Upper lobe of left lung (tissue), 6 donors: ENCODE measurements around the gene SPATA2L. TPM values are rescaled to one million over a fixed set of nuclear protein-coding genes. Genes with fewer than 3 reads are reported as not detected.

Experiments
- ATAC-seq, 2 donors: fragments of 200-7000 bp; cut with Tn5 transposase; one replicate each; pipeline ENCODE4 v1.9.1; 2022; ENCODE audit warnings: mild to moderate bottlenecking in 2 of 2, moderate library complexity in 2 of 2; ENCODE audit not compliant: low FRiP score in 2 of 2
- DNase-seq, 2 donors: peaks; one replicate each; pipeline ENCODE4 v3.0.0-alpha.2; 2019 to 2020
- H3K27ac ChIP-seq, 4 donors: fragments of 200-600 bp; sonication (generic); one replicate each; pipeline ENCODE4 v1.5.1; 2016 to 2019
- H3K27me3 ChIP-seq, 4 donors: fragments of 200-600 bp; sonication (generic); one replicate each; pipeline ENCODE4 v1.5.1; 2017 to 2019
- H3K36me3 ChIP-seq, 4 donors: fragments of 200-600 bp; sonication (generic); one replicate each; pipeline ENCODE4 v1.5.1; 2016 to 2019
- H3K4me1 ChIP-seq, 4 donors: fragments of 200-600 bp; sonication (generic); one replicate each; pipeline ENCODE4 v1.5.1; 2018 to 2019
- H3K4me3 ChIP-seq, 4 donors: fragments of 200-600 bp; sonication (generic); one replicate each; pipeline ENCODE4 v1.5.1; 2017 to 2019; ENCODE audit warnings: mild to moderate bottlenecking in 2 of 4, moderate library complexity in 1 of 4
- H3K9me3 ChIP-seq, 4 donors: fragments of 200-600 bp; sonication (generic); one replicate each; pipeline ENCODE4 v1.5.1; 2018 to 2019
- CTCF ChIP-seq, 6 experiments: fragments of 450-650 bp in 4 of 6; fragments of 200-600 bp in 2 of 6; sonication (generic) in 2 of 6; IDR thresholded peaks; one replicate each; pipeline ENCODE4 v1.5.1; 2016 to 2019; ENCODE audit warnings: antibody characterized with exemption in 6 of 6
- EP300 ChIP-seq, 4 donors: sonication (generic); formaldehyde crosslinking; IDR thresholded peaks; one replicate each; pipeline ENCODE4 v1.5.1; 2017; ENCODE audit warnings: antibody characterized with exemption in 4 of 4, control low read depth in 2 of 4
- POLR2A ChIP-seq, 4 donors: fragments of 450-650 bp; IDR thresholded peaks; one replicate each; pipeline ENCODE4 v1.5.1; 2016 to 2017; ENCODE audit warnings: antibody characterized with exemption in 4 of 4, mild to moderate bottlenecking in 2 of 4
- POLR2AphosphoS5 ChIP-seq, 2 donors: sonication (generic); formaldehyde crosslinking; IDR thresholded peaks; one replicate each; pipeline ENCODE4 v1.5.1; 2017; ENCODE audit warnings: antibody characterized with exemption in 2 of 2
- whole genome bisulfite sequencing, 2 donors: methylation state at CpG; one replicate each; pipeline ENCODE4 v1.1.5; 2017 to 2018; 5-methylcytosine and 5-hydroxymethylcytosine counted together
- total RNA-seq, 6 donors: library from RNA; depleted of rRNA in 4 of 6; stranded (reverse); fragments of >200 nt in 4 of 6; gene quantifications; one replicate each; pipeline versions ENCODE4 v1.1.0 to v1.2.1, GENCODE V29; 2016 to 2021
- donor health status: DM: no; HTN: no; CAD: no; lungs with moderate emphysema.
- donor health status: DM: no; HTN: yes; CAD: no; lungs with severe emphysema.

Gene SPATA2L
- total RNA-seq, 6 donors from 2014 or later: 11.5 to 49.3 (median 26.5) TPM

- Histone ChIP-seq H3K27ac (no peak overlapping the region), H3K9me3 (no peaks in the 10 kb centered on the region), H3K4me1 (peaks cover 21 to 34% (median 26%) of the 10 kb centered on the region in 4 donors), H3K27me3 (peaks cover 0 to 8% (median 5%) of the 10 kb centered on the region in 4 donors), H3K4me3 (no peak overlapping the region), H3K36me3 (no peaks in the 10 kb centered on the region)
- peak in 1 of 2 donors; percentile 67 for DNase-seq
- 92 to 95% methylated on average over 11 to 15 of the region's 15 CpGs for WGBS, 2 donors
- ATAC-seq: no peak
- no peak for TF ChIP-seq EP300 (IDR thresholded peaks at IDR 0.05)
- no peak for TF ChIP-seq POLR2AphosphoS5 (IDR thresholded peaks at IDR 0.05)
Measured at GRCh38 chr16:89716493-89716892, 15.0 kb upstream of the SPATA2L start.

GRCh38 chr16:89712274-89712781 is 10.8 kb upstream of the SPATA2L start:
- WGBS, 2 donors: 20% methylated on average over 6 to 21 of the region's 22 CpGs
- peak overlapping the region in 3 of 4 donors; percentile 32 to 49 (median 37) for H3K4me3 ChIP-seq
- peaks cover 0 to 7% (median 1%) of the 10 kb centered on the region in 4 donors for H3K27me3 ChIP-seq
- ATAC-seq (no peak), DNase-seq (peak in 1 of 2 donors; percentile 66)
- H3K4me1 ChIP-seq: peaks cover 9 to 16% (median 12%) of the 10 kb centered on the region in 4 donors
- no peaks in the 10 kb centered on the region for H3K9me3 ChIP-seq
- no peak for TF ChIP-seq CTCF (IDR thresholded peaks at IDR 0.05)
- TF ChIP-seq POLR2A (IDR thresholded peaks at IDR 0.05): no peak
- no peak for TF ChIP-seq EP300 (IDR thresholded peaks at IDR 0.05)
- no peak for TF ChIP-seq POLR2AphosphoS5 (IDR thresholded peaks at IDR 0.05)
- peaks cover 0 to 8% (median 0%) of the 10 kb centered on the region in 4 donors for H3K36me3 ChIP-seq
- H3K27ac ChIP-seq: no peak overlapping the region

GRCh38 chr16:89711601-89712273 is 10.2 kb upstream of the SPATA2L start:
- ATAC-seq (peak; percentile 56 to 76), DNase-seq (peak; percentile 40 to 91)
- 3 to 13% methylated on average over 6 to 15 of the region's 48 CpGs for WGBS, 2 donors
- Histone ChIP-seq H3K36me3 (peaks cover 0 to 8% (median 0%) of the 10 kb centered on the region in 4 donors), H3K27me3 (peaks cover 0 to 7% (median 1%) of the 10 kb centered on the region in 4 donors), H3K4me3 (peak overlapping the region in 3 of 4 donors; percentile 32 to 49 (median 37)), H3K27ac (no peak overlapping the region), H3K4me1 (peaks cover 9 to 16% (median 12%) of the 10 kb centered on the region in 4 donors), H3K9me3 (no peaks in the 10 kb centered on the region)
- TF ChIP-seq CTCF (IDR thresholded peaks at IDR 0.05) (no peak), POLR2A (IDR thresholded peaks at IDR 0.05) (no peak), POLR2AphosphoS5 (IDR thresholded peaks at IDR 0.05) (no peak), EP300 (IDR thresholded peaks at IDR 0.05) (no peak)

GRCh38 chr16:89710709-89711564 is 9.4 kb upstream of the SPATA2L start:
- peaks cover 9 to 22% (median 14%) of the 10 kb centered on the region in 4 donors for H3K4me1 ChIP-seq
- peaks cover 0 to 8% (median 0%) of the 10 kb centered on the region in 4 donors for H3K36me3 ChIP-seq
- TF ChIP-seq POLR2A (IDR thresholded peaks at IDR 0.05): no peak
- no peak for TF ChIP-seq POLR2AphosphoS5 (IDR thresholded peaks at IDR 0.05)
- TF ChIP-seq CTCF (IDR thresholded peaks at IDR 0.05): no peak
- no peak for TF ChIP-seq EP300 (IDR thresholded peaks at IDR 0.05)
- DNase-seq (peak in 1 of 2 donors; percentile 84), ATAC-seq (no peak)
- no peaks in the 10 kb centered on the region for H3K9me3 ChIP-seq
- H3K4me3 ChIP-seq: peak overlapping the region in 1 of 4 donors; percentile 49
- H3K27me3 ChIP-seq: peaks cover 0 to 7% (median 1%) of the 10 kb centered on the region in 4 donors
- H3K27ac ChIP-seq: no peak overlapping the region
- 60 to 78% methylated on average over 6 to 55 of the region's 63 CpGs for WGBS, 2 donors
